Progenitor cell of endocrine pancreas (in vitro differentiated cells): ENCODE results near the gene ATG101. TPM values are rescaled to one million over a fixed set of nuclear protein-coding genes. Genes with fewer than 3 reads are reported as not detected.

Experiments used
- DNase-seq: peaks from one replicate; pipeline ENCODE4 v3.0.0; 2021; ENCODE audit warnings: low spot score; ENCODE audit not compliant: unreplicated experiment
- H3K27ac Mint-ChIP-seq: 2 replicates; pipeline ENCODE4 v1.8.0; 2021; ENCODE audit warnings: mild to moderate bottlenecking, moderate library complexity, mixed read lengths
- H3K27me3 Mint-ChIP-seq: 2 replicates; pipeline ENCODE4 v1.8.0; 2021; ENCODE audit warnings: mixed read lengths
- H3K36me3 Mint-ChIP-seq: 2 replicates; pipeline ENCODE4 v1.8.0; 2022; ENCODE audit warnings: mixed read lengths; ENCODE audit not compliant: insufficient read depth
- H3K4me1 Mint-ChIP-seq: 2 replicates; pipeline ENCODE4 v1.8.0; 2021; ENCODE audit warnings: low read depth, mixed read lengths
- H3K4me3 Mint-ChIP-seq: 2 replicates; pipeline ENCODE4 v1.8.0; 2021; ENCODE audit warnings: low read depth, mild to moderate bottlenecking, moderate library complexity, mixed read lengths
- H3K9me3 Mint-ChIP-seq: 2 replicates; pipeline ENCODE4 v1.8.0; 2021; ENCODE audit warnings: low read depth, mixed read lengths
- total RNA-seq: library from RNA; stranded (reverse); gene quantifications from 2 replicates; pipeline ENCODE4 v1.2.1, GENCODE V29; 2021
- TF ChIP-seq, protein P1 (sequence below): fragments of 200-600 bp; sonication (generic); IDR thresholded peaks from one replicate; pipeline ENCODE4 v1.5.0; 2021; ENCODE audit warnings: antibody characterized with exemption, mild to moderate bottlenecking; ENCODE audit not compliant: unreplicated experiment

ATG101 gene
- total RNA-seq, 1 donor from 2014 or later: 23.5 TPM

DNA sequence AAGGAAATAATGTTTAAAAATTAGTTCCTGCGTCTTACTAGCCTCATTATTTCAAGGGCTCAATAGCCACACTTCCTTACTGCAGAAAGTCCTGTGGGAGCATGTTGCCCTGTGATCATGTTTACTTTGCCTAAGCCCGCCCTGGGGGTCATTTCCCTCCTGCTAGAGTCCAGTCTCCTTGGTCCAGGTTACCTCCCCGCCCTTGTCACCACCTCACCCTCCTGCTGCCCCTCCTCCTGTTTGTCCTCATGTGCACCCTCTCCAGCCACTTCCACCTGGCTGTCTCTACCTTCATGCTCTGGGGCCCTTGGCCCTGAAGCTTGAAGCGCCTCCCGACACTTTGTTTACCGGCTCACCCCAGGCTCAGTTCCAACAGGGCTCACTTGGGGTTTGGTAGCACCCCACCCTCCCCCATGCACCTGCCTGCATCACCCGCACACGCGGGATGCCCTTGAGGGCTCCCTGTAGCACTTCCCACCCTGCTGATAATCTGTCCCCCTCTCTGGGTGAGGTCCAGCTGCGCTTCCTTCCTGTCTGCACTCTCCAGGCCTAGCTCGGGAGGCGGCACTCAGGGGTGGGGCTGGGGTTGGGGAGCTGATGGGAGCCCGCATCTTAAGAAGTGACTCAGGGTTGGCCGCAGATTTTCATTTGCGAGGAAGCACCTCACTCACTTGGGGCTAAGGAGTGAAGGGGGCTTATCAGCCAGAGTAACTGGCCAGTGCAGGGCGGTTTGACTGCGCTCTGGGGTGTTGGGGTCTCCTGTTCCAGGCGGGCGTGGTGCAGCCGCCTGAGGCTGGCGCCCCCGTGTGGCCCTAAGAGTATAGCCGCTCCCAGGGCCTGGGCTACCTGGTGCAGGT, 49.8 kb downstream of the ATG101 start:
- peak; percentile 63 for DNase-seq
- Mint-ChIP-seq H3K4me1 (peaks cover 25% of the 10 kb centered on the region), H3K36me3 (no peaks in the 10 kb centered on the region), H3K27me3 (peaks cover 15% of the 10 kb centered on the region), H3K27ac (peak overlapping the region; percentile 33), H3K4me3 (no peak overlapping the region), H3K9me3 (no peaks in the 10 kb centered on the region)
- TF ChIP-seq, protein P1, sequence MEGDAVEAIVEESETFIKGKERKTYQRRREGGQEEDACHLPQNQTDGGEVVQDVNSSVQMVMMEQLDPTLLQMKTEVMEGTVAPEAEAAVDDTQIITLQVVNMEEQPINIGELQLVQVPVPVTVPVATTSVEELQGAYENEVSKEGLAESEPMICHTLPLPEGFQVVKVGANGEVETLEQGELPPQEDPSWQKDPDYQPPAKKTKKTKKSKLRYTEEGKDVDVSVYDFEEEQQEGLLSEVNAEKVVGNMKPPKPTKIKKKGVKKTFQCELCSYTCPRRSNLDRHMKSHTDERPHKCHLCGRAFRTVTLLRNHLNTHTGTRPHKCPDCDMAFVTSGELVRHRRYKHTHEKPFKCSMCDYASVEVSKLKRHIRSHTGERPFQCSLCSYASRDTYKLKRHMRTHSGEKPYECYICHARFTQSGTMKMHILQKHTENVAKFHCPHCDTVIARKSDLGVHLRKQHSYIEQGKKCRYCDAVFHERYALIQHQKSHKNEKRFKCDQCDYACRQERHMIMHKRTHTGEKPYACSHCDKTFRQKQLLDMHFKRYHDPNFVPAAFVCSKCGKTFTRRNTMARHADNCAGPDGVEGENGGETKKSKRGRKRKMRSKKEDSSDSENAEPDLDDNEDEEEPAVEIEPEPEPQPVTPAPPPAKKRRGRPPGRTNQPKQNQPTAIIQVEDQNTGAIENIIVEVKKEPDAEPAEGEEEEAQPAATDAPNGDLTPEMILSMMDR: peak; percentile 96

DNA sequence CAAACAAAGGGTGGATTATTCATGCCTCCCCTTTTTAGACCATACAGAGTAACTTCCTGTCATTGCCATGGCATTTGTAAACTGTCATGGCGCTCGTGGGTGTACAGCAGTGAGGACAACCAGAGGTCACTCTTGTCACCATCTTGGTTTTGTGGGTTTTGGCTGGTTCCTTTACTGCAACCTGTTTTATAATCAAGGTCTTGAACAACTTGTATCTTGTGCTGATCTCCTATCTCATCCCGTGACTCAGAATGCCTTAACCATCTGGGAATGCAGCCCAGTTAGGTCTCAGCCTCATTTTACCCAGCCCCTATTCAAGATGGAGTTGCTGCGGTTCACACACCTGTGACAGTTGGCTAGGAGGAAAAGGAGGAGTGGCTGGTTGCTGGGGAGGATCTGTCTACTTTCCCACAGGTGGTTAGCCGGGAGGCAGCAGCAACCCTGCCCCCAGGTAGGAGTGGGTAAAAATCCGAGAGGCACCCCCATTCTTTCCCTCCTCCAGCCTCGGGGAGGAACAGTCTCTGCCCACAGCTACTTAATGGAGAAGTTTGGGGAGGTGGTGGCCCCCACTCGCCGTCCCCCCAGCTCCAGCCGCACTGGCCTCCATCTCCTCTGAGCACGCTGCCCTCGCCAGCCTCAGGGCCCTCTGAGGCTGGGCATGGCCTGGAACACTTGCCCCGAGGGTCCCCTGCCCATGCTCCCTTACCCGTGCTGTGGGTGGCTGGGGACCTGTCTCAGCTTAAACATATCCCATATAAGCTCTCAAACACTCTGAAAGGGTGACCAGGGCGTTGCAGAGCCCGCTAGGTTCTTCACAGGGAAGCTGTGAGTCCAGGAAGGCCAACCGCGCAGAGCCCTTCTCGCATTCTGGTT, 51.4 kb downstream of the ATG101 start:
- no peak for DNase-seq
- Mint-ChIP-seq H3K9me3 (no peaks in the 10 kb centered on the region), H3K27ac (no peak overlapping the region), H3K36me3 (no peaks in the 10 kb centered on the region), H3K27me3 (peaks cover 15% of the 10 kb centered on the region), H3K4me1 (peaks cover 21% of the 10 kb centered on the region), H3K4me3 (no peak overlapping the region)
- TF ChIP-seq, protein P1: no peak

DNA sequence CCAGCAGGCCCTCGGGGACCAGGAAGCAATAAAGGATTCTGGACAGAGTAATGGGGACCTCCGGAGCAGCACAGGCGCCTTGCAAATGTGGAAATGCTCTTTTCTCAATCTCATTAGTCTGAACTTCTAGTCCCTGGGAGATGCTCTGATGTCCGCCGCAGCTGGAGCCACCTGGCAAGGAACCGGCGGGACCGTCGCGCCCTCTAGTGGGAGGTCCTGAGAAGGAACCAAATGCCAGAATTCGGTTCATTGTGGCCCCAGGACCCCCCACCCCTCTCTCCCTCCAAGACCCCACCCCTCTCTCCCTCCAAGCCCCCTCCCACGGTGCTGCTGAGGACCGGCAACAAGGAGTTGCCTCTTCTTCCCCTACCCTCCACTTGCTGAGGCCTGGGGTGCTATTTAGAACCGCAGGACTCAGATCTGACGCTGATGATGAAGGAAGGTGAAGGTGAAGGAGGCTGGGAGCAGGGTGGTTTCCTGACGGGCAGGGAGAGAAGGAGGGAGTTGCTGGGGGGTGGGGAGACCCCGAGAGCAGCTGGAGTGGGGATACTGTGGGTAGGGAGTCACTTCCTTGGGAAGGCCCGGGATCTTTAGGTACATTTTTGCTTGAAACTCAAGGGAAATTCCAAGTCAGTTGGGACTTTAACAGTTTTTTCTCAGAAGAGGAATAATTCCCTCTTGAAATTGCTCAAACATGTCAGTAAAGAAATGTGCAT, 52.2 kb downstream of the ATG101 start:
- H3K4me3 Mint-ChIP-seq: no peak overlapping the region
- no peaks in the 10 kb centered on the region for H3K36me3 Mint-ChIP-seq
- H3K27ac Mint-ChIP-seq: peak overlapping the region; percentile 74

DNA sequence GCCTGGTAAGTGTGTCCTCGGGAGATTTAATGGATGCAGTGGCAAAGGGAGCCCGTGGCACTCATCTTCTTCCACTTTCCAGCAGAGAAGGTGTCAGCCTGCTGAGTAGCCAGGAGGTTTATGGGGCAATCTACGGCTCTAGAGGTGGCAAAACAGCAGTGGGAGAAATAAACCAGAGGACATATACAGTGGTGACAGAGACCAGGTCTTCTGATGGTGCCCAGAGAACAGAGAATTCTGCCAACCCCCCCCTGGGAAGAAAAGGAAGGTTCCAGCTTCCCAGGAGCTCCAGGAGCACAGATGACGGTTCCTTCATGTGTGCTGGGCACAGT, 52.7 kb downstream of the ATG101 start:
- H3K4me3 Mint-ChIP-seq: no peak overlapping the region
- peaks cover 15% of the 10 kb centered on the region for H3K27me3 Mint-ChIP-seq
- no peak overlapping the region for H3K27ac Mint-ChIP-seq
- peaks cover 15% of the 10 kb centered on the region for H3K4me1 Mint-ChIP-seq
- H3K36me3 Mint-ChIP-seq: no peaks in the 10 kb centered on the region
- no peak for DNase-seq
- TF ChIP-seq, protein P1: no peak
- H3K9me3 Mint-ChIP-seq: no peaks in the 10 kb centered on the region

More for the DNA sequence above, 52.2 kb downstream of the ATG101 start:
- DNase-seq: peak; percentile 64
- TF ChIP-seq, protein P1: peak; percentile 88
- Mint-ChIP-seq H3K4me1 (peaks cover 15% of the 10 kb centered on the region), H3K9me3 (no peaks in the 10 kb centered on the region), H3K27me3 (peaks cover 15% of the 10 kb centered on the region)

DNA sequence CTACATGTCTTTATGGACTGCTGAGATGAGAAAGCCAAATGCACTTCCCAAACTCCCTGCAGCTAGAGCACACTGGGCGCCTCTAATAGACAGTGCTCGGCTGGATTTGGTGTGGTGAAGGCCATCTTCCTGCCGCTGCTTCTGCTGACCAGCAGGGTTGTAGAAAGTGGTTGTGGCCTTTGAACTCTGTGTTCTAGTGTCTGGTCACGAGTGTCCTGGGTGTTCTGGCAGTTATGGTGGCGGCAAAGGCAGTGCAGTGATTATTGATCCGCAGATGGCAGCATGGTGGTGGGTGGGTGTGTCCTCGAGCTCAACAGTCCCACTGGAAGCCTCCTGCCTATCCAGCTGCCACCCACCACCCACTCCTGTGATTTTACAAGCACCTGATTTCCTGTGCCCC, 53.1 kb downstream of the ATG101 start:
- Mint-ChIP-seq H3K27me3 (peaks cover 15% of the 10 kb centered on the region), H3K36me3 (no peaks in the 10 kb centered on the region), H3K9me3 (no peaks in the 10 kb centered on the region), H3K27ac (no peak overlapping the region), H3K4me3 (no peak overlapping the region), H3K4me1 (peaks cover 15% of the 10 kb centered on the region)
- no peak for DNase-seq
- TF ChIP-seq, protein P1: no peak
